Osteocyte (in vitro differentiated cells): Measurements from ENCODE around the gene SGF29. TPM values are rescaled to one million over a fixed set of nuclear protein-coding genes. Genes with fewer than 3 reads are reported as not detected.
"Not testable (repeated sequence)": the region's sequence is repeated elsewhere in the genome, so short reads cannot be mapped to it uniquely, and the experiment has no call there.

Source experiments
- DNase-seq: peaks from one replicate; pipeline ENCODE4 v3.0.0; 2021; ENCODE audit warnings: mixed read lengths; ENCODE audit not compliant: unreplicated experiment; ENCODE audit errors: extremely low spot score
- H3K27ac Mint-ChIP-seq: one replicate; pipeline ENCODE4 v1.8.0; 2021; ENCODE audit warnings: mild to moderate bottlenecking, mixed read lengths; ENCODE audit not compliant: unreplicated experiment
- H3K27me3 Mint-ChIP-seq: one replicate; pipeline ENCODE4 v1.8.0; 2021; ENCODE audit warnings: mixed read lengths; ENCODE audit not compliant: unreplicated experiment
- H3K36me3 Mint-ChIP-seq: one replicate; pipeline ENCODE4 v1.8.0; 2021; ENCODE audit warnings: mixed read lengths; ENCODE audit not compliant: unreplicated experiment
- H3K4me1 Mint-ChIP-seq: one replicate; pipeline ENCODE4 v1.8.0; 2021; ENCODE audit warnings: mixed read lengths; ENCODE audit not compliant: unreplicated experiment
- H3K4me3 Mint-ChIP-seq: one replicate; pipeline ENCODE4 v1.8.0; 2021; ENCODE audit warnings: mild to moderate bottlenecking, moderate library complexity, mixed read lengths; ENCODE audit not compliant: unreplicated experiment
- H3K9me3 Mint-ChIP-seq: one replicate; pipeline ENCODE4 v1.8.0; 2021; ENCODE audit warnings: mixed read lengths; ENCODE audit not compliant: unreplicated experiment
- CTCF ChIP-seq: fragments of 200-600 bp; sonication (generic); IDR thresholded peaks from 2 replicates; pipeline ENCODE4 v1.5.0; 2021; ENCODE audit warnings: antibody characterized with exemption, mild to moderate bottlenecking, moderate library complexity
- total RNA-seq: library from RNA; stranded (reverse); gene quantifications from 2 replicates; pipeline ENCODE4 v1.2.1, GENCODE V29; 2021

SGF29 gene
- total RNA-seq, 1 donor from 2014 or later: 29.7 TPM

- DNase-seq: no peak
- Mint-ChIP-seq H3K4me3 (no peak overlapping the region), H3K27me3 (no peaks in the 10 kb centered on the region), H3K4me1 (peaks cover 2% of the 10 kb centered on the region), H3K9me3 (no peaks in the 10 kb centered on the region), H3K36me3 (no peaks in the 10 kb centered on the region), H3K27ac (no peak overlapping the region)
- no peak for TF ChIP-seq CTCF
Observed at GRCh38 chr16:28602529-28602928, 48.8 kb downstream of the SGF29 start.

- TF ChIP-seq CTCF: no peak
- Mint-ChIP-seq H3K27me3 (no peaks in the 10 kb centered on the region), H3K36me3 (no peaks in the 10 kb centered on the region), H3K4me1 (no peaks in the 10 kb centered on the region), H3K9me3 (no peaks in the 10 kb centered on the region), H3K27ac (no peak overlapping the region), H3K4me3 (no peak overlapping the region)
- DNase-seq: no peak
Observed at GRCh38 chr16:28603381-28604185, 49.9 kb downstream of the SGF29 start.

- TF ChIP-seq CTCF: no peak
- Mint-ChIP-seq H3K4me3 (no peak overlapping the region), H3K27me3 (no peaks in the 10 kb centered on the region), H3K9me3 (no peaks in the 10 kb centered on the region), H3K27ac (no peak overlapping the region), H3K36me3 (no peaks in the 10 kb centered on the region), H3K4me1 (no peaks in the 10 kb centered on the region)
- DNase-seq: no peak
Observed at GRCh38 chr16:28604186-28604565, 50.5 kb downstream of the SGF29 start.

GRCh38 chr16:28606291-28607115, 52.8 kb downstream of the SGF29 start:
- no peak for DNase-seq
- Mint-ChIP-seq H3K36me3 (no peaks in the 10 kb centered on the region), H3K27ac (no peak overlapping the region), H3K4me3 (no peak overlapping the region), H3K27me3 (no peaks in the 10 kb centered on the region), H3K9me3 (no peaks in the 10 kb centered on the region), H3K4me1 (peaks cover 9% of the 10 kb centered on the region)
- no peak for TF ChIP-seq CTCF

- no peak for TF ChIP-seq CTCF
- H3K4me1 Mint-ChIP-seq: peaks cover 9% of the 10 kb centered on the region
- H3K4me3 Mint-ChIP-seq: no peak overlapping the region
- no peaks in the 10 kb centered on the region for H3K36me3 Mint-ChIP-seq
- H3K27ac Mint-ChIP-seq: no peak overlapping the region
- no peak for DNase-seq
- H3K9me3 Mint-ChIP-seq: no peaks in the 10 kb centered on the region
- H3K27me3 Mint-ChIP-seq: no peaks in the 10 kb centered on the region
Observed at GRCh38 chr16:28607116-28607623, 53.5 kb downstream of the SGF29 start.

GRCh38 chr16:28607681-28608495, 54.2 kb downstream of the SGF29 start:
- not testable (repeated sequence) for H3K9me3 Mint-ChIP-seq, H3K36me3 Mint-ChIP-seq, H3K27me3 Mint-ChIP-seq, H3K4me1 Mint-ChIP-seq, H3K27ac Mint-ChIP-seq, DNase-seq, H3K4me3 Mint-ChIP-seq

GRCh38 chr16:28608496-28608808, 54.7 kb downstream of the SGF29 start:
- not testable (repeated sequence) for H3K36me3 Mint-ChIP-seq, H3K27ac Mint-ChIP-seq, H3K9me3 Mint-ChIP-seq, DNase-seq, H3K4me3 Mint-ChIP-seq, H3K27me3 Mint-ChIP-seq, H3K4me1 Mint-ChIP-seq
